ENCODE results near the gene AHCYL2. TPM values are rescaled to one million over a fixed set of nuclear protein-coding genes. Genes with fewer than 3 reads are reported as not detected.

AHCYL2 gene
- total and polyA plus RNA-seq, 2 donors (not counting 1 experiment from before 2014, with no cell fraction given) = 8.8 to 26.2 TPM

DNA sequence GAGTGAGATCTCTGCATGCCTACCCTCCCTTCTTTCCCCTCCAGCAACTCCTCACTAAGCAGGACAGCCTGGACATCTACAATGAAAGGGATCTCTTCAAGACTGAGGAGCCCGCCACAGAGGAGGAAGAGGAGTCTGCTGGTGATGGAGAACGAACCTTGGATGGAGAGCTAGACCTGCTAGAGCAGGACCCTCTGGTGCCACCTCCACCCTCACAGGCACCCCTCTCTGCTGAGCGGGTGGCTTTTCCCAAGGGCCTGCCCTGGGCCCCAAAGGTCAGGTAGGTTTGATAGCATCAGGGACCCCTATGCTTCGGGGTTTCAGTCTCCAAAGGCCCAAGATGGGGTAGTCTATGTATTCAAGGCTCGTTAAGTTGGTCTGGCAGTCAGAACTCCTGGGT lies 233.3 kb downstream of the AHCYL2 start:
- ATAC-seq (ENCODE audit: low read depth) (no peak), DNase-seq (no peak)
- H3K4me1 ChIP-seq (ENCODE audit: control insufficient read depth in 2 of 2, insufficient read depth in 2 of 2, low read length in 2 of 2) = no peaks in the 10 kb centered on the region
- no peak overlapping the region for H3K27ac ChIP-seq (ENCODE audit: low read length in 2 of 2)
- H3K9ac ChIP-seq (ENCODE audit: low read length) = no peak overlapping the region
- no peak overlapping the region for H3K4me2 ChIP-seq (replicated peaks; ENCODE audit: low read depth, low read length, poor library complexity, severe bottlenecking)
- ChIA-PET POLR2A (no interaction called here), CTCF (no interaction called here)
- no peaks in the 10 kb centered on the region for H3K27me3 ChIP-seq (replicated peaks in 1 of 4; ENCODE audit: control extremely low read depth in 1 of 4, control insufficient read depth in 3 of 4, insufficient read depth in 4 of 4, low read length in 3 of 4)
- no peak overlapping the region for H2AFZ ChIP-seq (ENCODE audit: insufficient read depth, low read depth, low read length, poor library complexity, severe bottlenecking)
- H4K20me1 ChIP-seq (ENCODE audit: control insufficient read depth, insufficient read depth, low read length, poor library complexity, severe bottlenecking) = no peaks in the 10 kb centered on the region
- Mint-ChIP-seq H3K9me3 (ENCODE audit: insufficient read depth) (no peaks in the 10 kb centered on the region), H3K27me3 (no peaks in the 10 kb centered on the region), H3K4me3 (no peak overlapping the region), H3K27ac (no peak overlapping the region), H3K4me1 (no peaks in the 10 kb centered on the region)
- H3K79me2 ChIP-seq (ENCODE audit: control insufficient read depth, insufficient read depth, low read length) = no peaks in the 10 kb centered on the region
- TF ChIP-seq CTCF (IDR thresholded peaks at IDR 0.05) (no peak), EZH2 (IDR thresholded peaks at IDR 0.05; ENCODE audit: borderline replicate concordance, insufficient read depth, low read depth, low read length, poor library complexity, severe bottlenecking) (no peak)
- no peaks in the 10 kb centered on the region for H3K36me3 ChIP-seq (replicated peaks in 1 of 2; ENCODE audit: control extremely low read depth in 1 of 2, control insufficient read depth in 1 of 2, extremely low read depth in 1 of 2, insufficient read depth in 2 of 2, low read length in 1 of 2)
- intact Hi-C loops (cut with micrococcal nuclease) = no loop called here
- H3K4me3 ChIP-seq (ENCODE audit: control extremely low read depth in 1 of 5, extremely low read depth in 1 of 5, insufficient read depth in 1 of 5, low read depth in 2 of 5, low read length in 4 of 5) = no peak overlapping the region
- no peaks in the 10 kb centered on the region for H3K9me3 ChIP-seq (ENCODE audit: control extremely low read depth in 1 of 3, control insufficient read depth in 2 of 3, insufficient read depth in 1 of 3, low read length in 2 of 3)
- no CpG with 5 or more reads among the region's 5 CpGs for WGBS (ENCODE audit: insufficient coverage)

DNA sequence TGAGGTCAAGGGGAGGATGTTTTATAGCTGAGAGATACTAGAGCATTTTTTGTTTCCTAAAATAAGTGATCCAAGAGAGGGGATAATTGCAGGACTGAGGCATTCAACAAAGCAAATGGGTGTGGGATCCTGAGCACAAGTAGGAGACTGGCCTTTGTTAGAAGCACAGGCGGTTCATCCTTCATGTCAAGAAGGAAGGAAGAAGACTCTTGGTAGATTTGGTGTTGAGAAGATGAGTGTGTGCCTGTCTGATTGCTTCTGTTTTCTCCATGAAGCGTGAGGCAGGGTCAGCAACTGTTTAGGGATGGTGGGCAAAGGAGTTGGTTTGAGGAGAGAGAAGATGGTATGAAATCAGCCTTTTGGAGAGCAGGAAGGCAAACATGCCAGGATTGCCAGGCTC lies 237.0 kb downstream of the AHCYL2 start:
- DNase-seq (no peak), ATAC-seq (ENCODE audit: low read depth) (no peak)
- POLR2A ChIA-PET = no interaction called here
- CTCF ChIA-PET = interaction anchor here (1.4 to 2.1 kb wide), 3 partner anchors 10 to 27 kb away, joined by 3 to 8 read pairs (median 7); partner anchors contain the start of gene STRIP2
- intact Hi-C loops (cut with micrococcal nuclease) = no loop called here
- no peaks in the 10 kb centered on the region for H3K27me3 Mint-ChIP-seq
- no peaks in the 10 kb centered on the region for H3K9me3 ChIP-seq (ENCODE audit: control extremely low read depth in 1 of 3, control insufficient read depth in 2 of 3, insufficient read depth in 1 of 3, low read length in 2 of 3)
- H3K36me3 ChIP-seq (replicated peaks in 1 of 2; ENCODE audit: control extremely low read depth in 1 of 2, control insufficient read depth in 1 of 2, extremely low read depth in 1 of 2, insufficient read depth in 2 of 2, low read length in 1 of 2) = no peaks in the 10 kb centered on the region
- no peak overlapping the region for H3K27ac Mint-ChIP-seq
- H3K9me3 Mint-ChIP-seq (ENCODE audit: insufficient read depth) = no peaks in the 10 kb centered on the region
- no peak overlapping the region for H2AFZ ChIP-seq (ENCODE audit: insufficient read depth, low read depth, low read length, poor library complexity, severe bottlenecking)
- H3K4me1 ChIP-seq (ENCODE audit: control insufficient read depth in 2 of 2, insufficient read depth in 2 of 2, low read length in 2 of 2) = no peaks in the 10 kb centered on the region
- no peaks in the 10 kb centered on the region for H3K79me2 ChIP-seq (ENCODE audit: control insufficient read depth, insufficient read depth, low read length)
- no peak overlapping the region for H3K4me3 ChIP-seq (ENCODE audit: control extremely low read depth in 1 of 5, extremely low read depth in 1 of 5, insufficient read depth in 1 of 5, low read depth in 2 of 5, low read length in 4 of 5)
- TF ChIP-seq EZH2 (IDR thresholded peaks at IDR 0.05; ENCODE audit: borderline replicate concordance, insufficient read depth, low read depth, low read length, poor library complexity, severe bottlenecking) (no peak), CTCF (IDR thresholded peaks at IDR 0.05) (no peak)
- H3K27ac ChIP-seq (ENCODE audit: low read length in 2 of 2) = no peak overlapping the region
- no peaks in the 10 kb centered on the region for H3K27me3 ChIP-seq (replicated peaks in 1 of 4; ENCODE audit: control extremely low read depth in 1 of 4, control insufficient read depth in 3 of 4, insufficient read depth in 4 of 4, low read length in 3 of 4)
- 100% methylated on average over 2 of the region's 2 CpGs for WGBS (ENCODE audit: insufficient coverage)
- H3K9ac ChIP-seq (ENCODE audit: low read length) = no peak overlapping the region
- H3K4me3 Mint-ChIP-seq = no peak overlapping the region
- peaks cover 1% of the 10 kb centered on the region for H3K4me1 Mint-ChIP-seq
- H4K20me1 ChIP-seq (ENCODE audit: control insufficient read depth, insufficient read depth, low read length, poor library complexity, severe bottlenecking) = no peaks in the 10 kb centered on the region
- H3K4me2 ChIP-seq (replicated peaks; ENCODE audit: low read depth, low read length, poor library complexity, severe bottlenecking) = no peak overlapping the region

All from B cell (primary cell).